Uterus (tissue), 2 donors: ENCODE measurements around the gene CALHM1.

Experiments used
- CTCF ChIP-seq, 4 experiments: fragments of 200-600 bp in 2 of 4; fragments of 450-650 bp in 2 of 4; sonication (generic) in 2 of 4; IDR thresholded peaks; one replicate each; pipeline ENCODE4 v1.5.1; 2016 to 2019; ENCODE audit warnings: antibody characterized with exemption in 4 of 4, mild to moderate bottlenecking in 2 of 4, moderate library complexity in 1 of 4
- POLR2A ChIP-seq, 2 donors: fragments of 450-650 bp; IDR thresholded peaks; one replicate each; pipeline ENCODE4 v1.6.1; 2016; ENCODE audit warnings: antibody characterized with exemption in 2 of 2, mild to moderate bottlenecking in 1 of 2, moderate library complexity in 1 of 2

- TF ChIP-seq CTCF (IDR thresholded peaks at IDR 0.05) = no peak
- no peak for TF ChIP-seq POLR2A (IDR thresholded peaks at IDR 0.05)
Observed at GRCh38 chr10:103429647-103430046, 29.1 kb downstream of the CALHM1 start.
